ENCODE data around the gene SYNJ2.
"Not testable (repeated sequence)": the region's sequence is repeated elsewhere in the genome, so short reads cannot be mapped to it uniquely, and the experiment has no call there.

The SYNJ2 gene

DNA sequence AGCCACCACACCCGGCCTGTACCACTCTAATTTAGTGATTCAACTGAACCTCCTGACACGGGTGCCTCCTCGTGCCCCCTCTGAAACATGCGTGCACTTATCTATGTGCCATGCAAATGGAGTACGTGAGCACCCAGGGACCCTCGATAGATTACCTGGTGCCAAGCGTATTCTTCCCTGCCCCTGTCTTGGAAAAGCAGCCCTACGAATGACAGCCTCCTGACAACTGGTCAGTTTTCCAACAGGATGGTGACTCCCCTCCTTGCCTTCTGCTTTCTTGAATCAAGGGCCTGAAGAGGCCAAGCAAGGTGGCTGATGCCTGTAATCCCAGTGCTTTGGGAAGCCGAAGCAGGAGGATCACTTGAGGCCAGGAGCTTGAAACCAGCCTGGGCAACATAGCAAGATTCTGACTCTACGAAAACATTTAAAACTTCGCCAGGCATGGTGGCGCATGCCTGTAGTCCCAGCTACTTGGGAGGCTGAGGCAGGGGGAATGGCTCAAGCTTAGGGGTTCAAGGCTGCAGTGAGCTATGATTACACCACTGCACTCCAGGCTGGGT, 25.4 kb upstream of the SYNJ2 start:
- no peak for DNase-seq (ENCODE audit: low spot score)

DNA sequence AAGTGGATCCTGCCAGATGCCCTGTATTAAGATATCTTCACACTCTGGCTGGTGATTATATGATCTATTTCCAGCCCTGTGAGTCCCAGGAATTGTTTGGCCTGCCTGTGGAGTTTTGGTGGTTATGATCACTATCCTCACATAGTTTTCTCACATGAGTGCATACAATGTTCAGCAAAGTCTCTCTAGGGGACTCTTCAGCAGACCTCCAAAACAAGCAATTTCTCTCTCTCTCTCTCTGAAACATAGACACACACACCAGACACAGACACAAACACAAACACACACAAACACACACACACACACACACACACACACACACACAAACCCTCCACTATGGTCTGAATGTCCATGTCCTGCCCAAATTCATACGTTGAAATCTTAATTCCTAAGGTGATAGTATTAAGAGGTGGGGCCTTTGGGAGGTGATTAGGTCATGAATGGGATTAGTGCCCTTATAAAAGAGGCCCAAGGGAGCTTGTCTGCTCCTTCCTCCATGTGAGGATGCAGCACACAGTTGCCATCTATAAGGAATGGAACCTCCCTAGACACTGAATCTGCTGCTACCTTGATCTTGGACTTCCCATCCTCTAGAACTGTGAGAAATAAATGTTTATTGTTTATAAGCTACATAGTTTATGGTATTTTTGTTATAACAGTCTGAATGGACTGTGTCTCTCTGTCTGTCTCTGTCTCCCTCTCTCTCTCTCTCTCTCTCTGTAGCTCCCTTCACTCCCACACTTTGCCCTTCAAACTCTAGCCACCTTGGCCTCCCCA, 22.0 kb upstream of the SYNJ2 start:
- no peak for DNase-seq (ENCODE audit: low spot score)

DNA sequence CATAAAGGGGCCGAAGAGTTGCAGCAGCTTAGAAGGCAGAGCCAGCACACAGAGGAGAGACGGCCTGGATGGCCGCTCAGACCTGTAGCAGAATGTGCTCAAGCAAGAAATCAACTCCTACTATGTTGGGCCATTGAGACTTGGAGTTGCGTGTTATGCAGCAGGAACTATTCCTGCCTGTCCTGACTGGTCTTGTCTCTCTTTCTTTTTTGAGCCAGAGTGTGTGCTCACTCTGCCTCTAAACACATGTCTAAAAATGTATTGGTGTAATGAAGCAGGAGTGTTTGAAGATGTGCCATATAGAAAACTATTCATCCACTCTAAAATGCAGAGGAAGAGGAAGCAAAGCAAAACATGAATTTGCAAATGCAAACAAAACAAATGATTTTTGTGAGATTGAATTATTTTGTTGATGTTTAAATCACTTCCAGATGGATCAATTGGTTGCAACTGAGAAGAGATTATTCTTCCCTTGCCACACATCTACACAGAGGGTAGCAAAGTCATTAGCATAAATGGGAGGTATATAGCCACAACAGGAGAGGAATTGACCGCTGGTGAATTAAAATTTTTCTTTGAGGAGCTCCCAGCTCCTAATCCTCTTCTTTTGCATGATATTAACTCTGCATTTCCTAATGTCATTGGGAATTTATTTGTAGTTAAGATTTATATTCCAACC, 20.4 kb upstream of the SYNJ2 start:
- DNase-seq (ENCODE audit: low spot score): no peak

DNA sequence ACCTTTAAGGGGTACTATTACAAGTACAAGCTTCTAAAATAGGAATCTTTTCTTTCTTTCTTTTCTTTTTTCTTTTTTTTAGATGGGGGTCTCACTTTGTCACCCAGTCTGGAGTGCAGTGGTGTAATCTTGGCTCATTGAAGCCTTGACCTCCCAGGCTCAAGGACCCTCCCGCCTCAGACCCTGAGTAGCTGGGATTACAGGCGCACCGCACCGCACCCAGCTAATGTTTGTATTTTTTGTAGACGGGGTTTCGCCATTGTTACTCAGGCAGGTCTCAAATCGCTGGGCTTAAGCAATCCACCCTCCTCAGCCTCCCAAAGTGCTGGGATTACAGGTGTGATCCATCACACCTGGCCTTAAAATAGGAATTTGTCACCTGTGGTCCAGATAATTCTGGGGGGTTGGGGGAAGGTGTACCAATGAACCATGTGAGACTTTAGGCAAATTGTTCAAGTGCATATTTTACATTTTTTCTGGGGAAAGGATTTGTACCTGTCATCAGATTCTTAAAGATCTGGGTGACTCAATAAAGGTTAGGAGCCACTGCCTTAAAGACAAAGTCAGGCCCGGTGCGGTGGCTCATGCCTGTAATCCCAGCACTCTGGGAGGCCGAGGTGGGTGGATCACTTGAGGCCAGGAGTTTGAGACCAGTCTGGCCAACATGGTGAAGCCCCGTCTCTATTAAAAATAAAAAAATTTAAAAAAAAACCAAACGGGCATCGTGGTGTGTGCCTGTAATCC, 19.7 kb upstream of the SYNJ2 start:
- DNase-seq (ENCODE audit: low spot score): no peak

DNA sequence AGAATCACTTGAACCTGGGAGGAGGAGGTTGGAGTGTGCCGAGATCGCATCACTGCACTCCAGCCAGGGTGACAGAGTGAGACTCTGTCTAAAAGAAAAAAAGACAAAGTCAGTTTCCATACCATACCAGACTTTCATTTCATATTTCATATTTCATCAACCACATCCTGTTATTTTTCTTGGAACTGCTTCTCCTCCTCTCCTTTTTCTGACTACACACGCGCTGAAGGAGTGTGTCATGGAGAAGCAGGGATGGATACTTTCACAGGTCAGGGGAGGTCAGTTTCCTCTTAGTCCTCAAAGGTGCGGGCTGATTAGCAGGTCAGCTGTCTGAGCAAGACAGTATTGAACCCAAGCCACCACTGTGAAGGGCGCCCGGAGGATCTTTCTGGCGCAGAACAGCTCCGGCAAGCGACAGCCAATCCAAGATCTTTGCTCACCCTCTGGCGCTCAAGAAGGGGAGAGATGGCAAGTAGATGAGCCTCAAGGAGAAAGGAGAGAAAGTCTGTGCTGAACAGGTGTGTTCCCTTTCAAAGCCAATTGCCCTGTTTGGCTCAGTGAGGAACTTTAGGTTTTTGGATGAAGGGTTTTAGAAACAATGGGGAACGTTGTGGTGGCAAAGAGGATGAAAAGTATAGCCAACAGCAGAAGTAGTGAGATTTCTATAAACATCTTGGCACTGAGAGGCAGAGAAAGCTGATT, 18.9 kb upstream of the SYNJ2 start:
- DNase-seq (ENCODE audit: low spot score): no peak

DNA sequence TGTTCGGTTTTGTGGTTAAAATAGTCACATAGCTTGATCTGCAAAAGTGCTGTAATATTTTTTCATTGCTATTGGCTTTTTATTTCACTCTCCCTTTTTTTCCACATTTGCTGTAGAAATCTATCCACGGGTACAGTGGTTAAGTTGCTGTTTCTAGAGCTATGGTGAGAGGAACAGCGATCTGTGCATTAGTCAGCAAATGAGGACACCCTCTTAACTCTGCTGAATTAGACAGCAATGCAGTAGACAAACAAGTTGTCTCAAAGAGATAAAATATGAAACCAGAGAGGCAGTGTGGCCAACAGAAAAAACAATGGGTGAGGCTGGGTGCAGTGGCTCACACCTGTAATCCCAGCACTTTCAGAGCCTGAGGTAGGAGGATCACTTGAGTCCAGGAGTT, 17.6 kb upstream of the SYNJ2 start:
- no peak for DNase-seq (ENCODE audit: low spot score)

DNA sequence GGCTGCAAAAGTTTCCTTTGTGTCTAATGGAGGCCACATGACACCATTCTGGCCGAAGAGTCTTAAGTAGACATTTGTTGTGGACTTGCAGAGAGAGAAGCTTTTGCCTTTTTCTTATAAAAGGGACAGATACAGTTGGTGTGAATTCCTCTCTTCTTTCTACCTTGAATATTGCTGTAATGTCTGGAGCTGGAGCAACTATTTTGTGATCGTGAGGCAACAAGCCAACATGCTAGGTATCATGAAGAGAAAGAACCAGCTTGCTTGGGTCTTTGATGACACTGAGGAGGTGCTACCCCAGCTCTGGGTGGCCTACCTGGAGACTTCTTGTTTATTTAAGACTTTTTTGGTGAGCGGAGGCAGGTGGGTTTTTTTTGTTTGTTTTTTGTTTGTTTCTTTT, 16.3 kb upstream of the SYNJ2 start:
- DNase-seq (ENCODE audit: low spot score): no peak

DNA sequence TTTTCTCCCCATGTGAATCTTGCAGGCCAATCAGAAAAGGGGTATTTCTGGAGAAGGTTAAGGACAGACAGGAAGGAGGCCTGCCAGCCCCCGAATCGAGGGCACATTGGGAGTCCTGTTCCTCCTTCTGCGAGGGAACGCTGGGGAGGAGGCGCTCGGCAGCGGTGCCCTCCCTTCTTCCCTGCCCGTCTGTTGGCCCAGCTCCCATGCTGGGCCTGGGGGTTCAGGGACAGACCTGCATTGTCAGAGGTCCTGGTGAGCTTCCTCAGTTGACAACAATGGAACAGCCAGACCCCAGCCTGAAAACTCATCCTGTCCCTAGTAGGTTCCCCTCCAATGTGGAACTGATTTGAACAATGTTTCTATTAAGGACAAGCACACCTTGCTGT, 15.1 kb upstream of the SYNJ2 start:
- DNase-seq (ENCODE audit: low spot score): no peak

DNA sequence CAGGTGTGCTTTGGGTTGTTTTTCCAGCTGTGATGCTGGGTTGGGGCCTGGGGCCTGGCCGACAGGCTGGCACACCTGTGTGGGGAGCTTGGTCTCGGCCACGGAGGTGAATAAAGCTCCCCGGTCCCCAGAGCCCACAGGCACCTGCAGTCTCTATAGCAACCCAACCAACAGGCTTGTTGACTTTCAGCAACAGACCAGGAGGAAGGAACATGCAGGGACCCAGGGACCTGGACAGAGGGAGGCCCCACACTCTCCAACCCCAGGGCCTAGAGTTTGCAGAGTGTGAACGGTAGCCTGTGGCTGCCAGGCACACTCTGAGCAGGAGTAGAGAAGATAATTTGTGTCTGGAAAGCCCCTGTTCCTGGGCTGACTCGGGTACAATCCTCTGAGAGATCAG, 14.6 kb upstream of the SYNJ2 start:
- no peak for DNase-seq (ENCODE audit: low spot score)

DNA sequence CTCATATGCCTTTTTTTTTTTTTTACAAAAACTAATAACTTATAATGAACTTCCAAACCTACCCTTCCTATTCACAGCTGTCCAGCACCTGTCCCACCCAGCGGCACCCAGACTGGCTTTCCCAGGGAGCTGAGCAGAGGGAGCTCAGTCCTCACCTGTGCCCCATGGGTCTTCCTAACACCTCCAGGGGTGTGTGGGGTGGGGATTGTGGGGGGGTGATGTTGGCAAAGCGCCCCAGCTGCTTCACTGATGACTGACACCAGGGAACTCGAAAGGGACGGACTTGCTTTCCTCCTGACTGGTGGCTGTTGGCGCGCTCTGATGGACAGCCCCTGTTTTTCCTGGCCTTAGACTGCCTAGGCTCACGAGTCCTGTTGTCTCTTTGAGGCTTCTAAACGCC, 14.2 kb upstream of the SYNJ2 start:
- no peak for DNase-seq (ENCODE audit: low spot score)

DNA sequence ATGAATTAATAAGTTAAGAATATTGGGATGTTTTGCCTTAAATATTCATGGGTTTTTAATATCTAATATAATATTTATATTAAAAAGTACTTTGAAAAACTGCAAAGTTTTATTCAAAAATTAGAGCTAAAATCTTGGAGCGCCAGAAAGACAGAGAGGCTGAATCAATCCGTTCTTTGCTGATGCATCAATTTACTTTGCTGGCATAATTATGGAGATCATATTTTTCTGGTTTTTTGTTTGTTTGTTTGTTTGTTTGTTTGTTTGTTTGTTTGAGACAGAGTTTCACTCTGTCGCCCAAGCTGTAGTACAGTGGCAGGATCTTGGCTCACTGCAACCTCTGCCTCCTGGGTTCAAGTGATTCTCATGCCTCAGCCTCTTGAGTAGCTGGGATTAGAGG, 9.5 kb upstream of the SYNJ2 start:
- not testable (repeated sequence) for DNase-seq (ENCODE audit: low spot score)

DNA sequence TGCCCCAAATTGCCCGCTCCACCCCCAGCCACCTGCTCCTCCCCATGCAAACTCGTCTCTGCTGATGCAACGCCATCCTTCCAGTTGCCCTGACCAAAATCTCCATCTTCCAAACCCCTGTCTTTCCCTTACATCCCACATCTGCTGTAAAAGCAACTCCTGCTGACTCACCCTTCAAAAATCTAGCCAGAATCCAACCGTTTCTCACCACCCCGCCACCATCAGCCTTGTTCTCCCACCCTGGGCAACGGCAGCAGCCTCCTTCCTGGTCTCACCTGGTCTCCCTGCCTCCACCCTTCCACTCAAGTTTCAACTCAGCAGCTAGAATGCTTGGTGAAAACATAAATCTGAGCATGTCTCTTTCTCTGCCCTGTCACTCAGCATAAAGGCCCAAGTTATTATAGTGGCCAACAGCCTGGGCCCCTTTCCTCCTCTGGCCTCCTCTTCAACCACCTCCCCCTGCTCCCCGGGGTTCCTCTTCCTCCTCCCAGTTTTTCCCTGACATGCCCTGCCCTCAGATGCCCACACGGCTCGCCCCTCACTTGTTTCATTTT, 7.2 kb upstream of the SYNJ2 start:
- no peak for DNase-seq (ENCODE audit: low spot score)

DNA sequence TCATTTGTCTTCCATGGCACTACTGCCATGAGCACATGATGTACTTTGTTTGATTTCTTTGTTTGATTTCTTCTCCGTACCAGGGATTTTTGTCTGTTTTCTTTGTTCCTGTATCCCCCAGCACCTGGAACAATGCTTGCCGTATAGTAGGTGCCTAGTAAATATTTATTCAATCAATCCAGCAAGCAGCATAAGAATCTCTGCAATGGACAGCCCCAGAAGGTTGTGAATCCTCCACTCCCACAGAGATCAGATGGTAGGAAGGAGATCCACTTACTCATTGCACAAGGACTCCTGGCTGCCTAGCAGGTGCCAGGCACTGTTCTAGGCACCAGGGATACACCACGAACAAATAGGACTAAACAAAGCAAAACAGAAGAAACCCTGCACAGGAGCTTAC, 6.7 kb upstream of the SYNJ2 start:
- no peak for DNase-seq (ENCODE audit: low spot score)

DNA sequence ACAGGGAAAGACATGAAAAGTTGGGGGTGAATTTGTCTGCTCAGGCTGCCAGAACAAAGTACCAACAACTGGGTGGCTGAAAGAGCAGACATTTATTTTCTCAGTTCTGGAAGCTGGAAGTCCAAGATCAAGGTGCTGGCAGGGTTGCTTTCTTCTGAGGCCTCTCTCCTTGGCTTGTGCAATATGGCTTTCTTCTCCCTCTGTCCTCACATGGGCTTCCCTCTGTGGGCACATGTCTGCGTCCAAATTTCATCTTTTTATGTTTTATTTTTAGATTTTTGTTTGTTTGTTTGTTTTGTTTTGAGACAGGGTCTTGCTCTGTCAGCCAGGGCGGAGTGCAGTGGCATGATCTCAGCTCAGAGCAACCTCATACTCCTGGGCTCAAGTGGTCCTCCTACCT, 6.2 kb upstream of the SYNJ2 start:
- DNase-seq (ENCODE audit: low spot score): no peak

DNA sequence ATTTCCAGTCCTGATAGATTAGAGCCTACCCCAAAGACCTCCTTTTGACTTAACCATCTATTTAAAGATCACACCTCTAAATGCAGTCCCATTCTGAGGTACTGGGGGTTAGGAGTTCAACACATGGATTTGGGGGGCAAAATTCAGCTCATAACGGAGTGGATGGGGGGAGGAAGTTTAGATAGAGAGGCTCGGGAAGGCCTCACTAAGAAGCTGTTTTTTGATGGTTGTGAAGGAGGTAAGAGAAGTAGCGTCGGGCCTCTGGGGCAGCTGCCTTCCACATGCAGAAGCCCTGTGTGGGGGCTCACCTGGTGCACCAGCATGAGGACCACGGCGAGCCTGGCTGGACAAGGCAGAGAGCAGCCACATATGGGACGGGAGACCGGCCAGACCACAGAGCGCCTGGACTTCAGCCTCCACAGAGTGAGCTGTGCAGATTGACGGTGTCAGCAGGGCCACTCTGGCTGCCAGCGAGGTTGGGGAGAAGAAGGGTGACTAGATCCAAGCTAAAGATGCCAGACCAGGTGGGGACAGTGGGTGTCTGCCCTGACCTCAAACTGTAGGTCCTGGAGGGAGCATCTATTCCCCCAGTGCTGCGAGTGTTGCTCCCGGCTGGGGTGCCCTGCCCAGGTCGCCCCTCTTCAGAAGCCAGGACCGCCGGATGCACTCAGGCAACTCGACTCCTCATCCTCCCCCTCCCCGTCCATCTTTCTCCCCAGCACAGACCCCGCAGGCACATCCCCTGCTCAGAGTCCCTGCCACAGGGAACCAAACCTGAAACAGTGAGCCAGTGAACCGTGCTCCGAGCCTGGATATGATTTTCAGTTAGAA, 5.1 kb upstream of the SYNJ2 start:
- DNase-seq (ENCODE audit: low spot score): no peak

DNA sequence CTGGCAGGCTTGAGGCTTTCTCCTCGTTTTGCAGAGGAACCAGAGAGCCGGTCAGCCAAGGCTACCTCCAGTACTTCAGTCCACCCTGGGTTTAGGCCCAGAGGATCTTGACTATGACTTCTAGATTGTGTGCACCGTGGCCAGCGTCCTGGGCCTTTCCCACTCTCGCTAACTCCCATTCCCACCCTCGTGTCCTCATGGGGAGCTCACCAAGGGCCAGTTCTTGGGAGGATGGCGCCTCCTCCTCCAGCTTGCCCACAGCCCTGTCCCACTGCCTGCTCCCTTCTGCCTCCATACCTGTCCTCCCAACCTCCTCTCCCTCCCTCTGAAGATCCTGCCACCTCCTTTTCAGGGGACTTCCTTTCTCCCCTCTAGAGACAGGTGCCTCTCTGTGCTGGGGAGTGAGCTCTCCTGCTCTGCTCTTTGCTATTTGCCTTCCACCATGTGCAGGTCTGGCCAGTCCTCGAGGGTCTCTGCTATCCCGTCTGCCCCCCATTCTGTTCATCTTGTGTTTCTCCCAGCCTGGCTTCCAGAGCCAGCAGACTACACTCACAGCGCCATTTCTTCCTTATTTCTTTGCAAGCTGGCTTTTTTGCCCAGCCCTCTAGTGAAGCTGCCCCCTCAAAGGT, 4.4 kb upstream of the SYNJ2 start:
- no peak for DNase-seq (ENCODE audit: low spot score)

DNA sequence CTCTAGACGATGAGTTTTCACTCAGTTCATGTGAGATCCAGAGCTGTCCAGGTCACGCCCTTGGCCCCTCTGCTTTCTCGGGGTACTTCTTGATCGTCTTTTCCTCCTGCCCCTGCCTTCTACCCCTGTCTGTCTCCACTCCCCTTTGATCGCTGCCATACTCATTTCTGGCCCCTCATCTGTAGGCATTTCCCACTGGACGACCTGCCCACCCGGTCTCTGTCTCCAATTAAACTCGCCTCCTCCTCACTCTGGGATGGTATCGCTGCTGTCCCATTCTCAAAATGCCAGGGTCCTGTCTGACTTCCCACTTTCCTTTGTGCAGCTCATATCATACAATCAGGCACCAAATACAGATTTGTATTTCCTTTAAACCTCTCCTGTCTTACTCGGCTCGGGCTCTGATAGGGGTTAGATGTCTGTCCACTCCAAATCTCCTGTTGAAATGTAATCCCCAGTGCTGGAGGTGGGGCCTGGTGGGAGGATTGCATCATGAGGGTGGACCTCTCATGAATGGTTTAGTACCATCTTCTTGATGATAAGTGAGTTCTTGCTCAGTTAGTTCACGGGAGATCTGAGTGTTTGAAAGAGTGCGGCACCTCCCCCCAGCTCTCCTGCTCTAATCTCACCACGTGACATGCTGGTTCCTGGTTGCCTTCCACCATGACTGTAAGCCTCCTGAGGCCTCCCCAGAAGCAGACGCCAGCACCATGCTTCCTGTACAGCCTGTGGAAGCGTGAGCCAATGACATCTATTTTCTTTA, 3.5 kb upstream of the SYNJ2 start:
- no peak for DNase-seq (ENCODE audit: low spot score)

DNA sequence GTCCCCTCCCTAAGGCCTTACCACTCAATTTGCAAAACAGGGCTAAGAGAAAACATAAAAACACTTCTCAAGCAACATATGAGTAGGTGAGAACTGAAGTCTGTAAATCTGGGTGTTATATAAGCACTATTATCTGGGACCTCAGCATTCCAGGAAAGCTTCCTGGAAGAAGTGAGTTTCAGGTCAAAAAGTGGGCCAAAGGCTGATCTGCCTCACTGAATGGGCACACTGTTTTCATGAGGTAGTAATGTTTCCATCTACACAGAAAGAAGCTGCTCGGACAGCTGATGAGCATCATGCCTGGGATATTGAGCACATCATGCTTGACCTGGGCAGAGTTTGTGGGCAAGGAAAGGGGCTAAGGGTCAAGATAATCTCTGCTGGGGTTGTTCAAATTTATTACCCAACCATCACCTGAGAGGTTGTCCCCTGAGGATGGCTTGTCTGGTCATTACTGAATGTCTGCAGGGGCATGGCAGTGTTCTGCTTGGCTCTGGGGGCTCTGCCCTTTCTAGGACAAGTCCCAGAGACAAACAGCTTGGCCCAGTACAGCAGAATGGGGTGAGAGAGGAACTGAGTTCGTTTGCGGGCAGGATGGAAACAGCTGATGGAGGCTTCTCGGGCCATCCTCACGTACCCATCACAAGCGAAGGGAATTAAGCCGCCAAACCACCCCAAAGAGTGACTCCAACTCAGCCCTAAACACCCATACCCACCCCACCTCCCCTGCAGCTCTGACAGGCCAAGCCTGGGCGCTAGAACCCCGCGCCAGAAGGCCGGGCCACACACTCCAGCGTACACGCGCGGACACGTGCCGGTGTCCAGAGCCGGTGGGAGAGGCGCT, 1.2 kb upstream of the SYNJ2 start:
- DNase-seq (ENCODE audit: low spot score): no peak

DNA sequence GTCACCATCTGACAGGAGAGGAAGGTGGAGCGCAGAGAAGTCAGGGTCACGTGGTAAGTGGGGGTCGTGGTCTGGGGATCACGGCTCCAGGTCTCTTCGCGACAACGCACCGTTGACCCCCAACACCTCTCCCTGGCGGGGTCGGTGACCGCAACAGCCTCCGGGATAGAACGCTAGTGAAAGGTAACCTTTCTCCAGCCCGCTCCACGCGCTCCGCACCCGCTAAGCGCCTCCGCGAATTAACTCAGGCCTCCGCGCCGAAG, 600 bp upstream of the SYNJ2 start:
- no peak for DNase-seq (ENCODE audit: low spot score)

Measured in SK-N-DZ (cell line).